HG03064 (cell line): Measurements from ENCODE around the gene ACADS.

ENCODE experiments used
- ATAC-seq: cut with Tn5 transposase; IDR thresholded peaks from one replicate; pipeline ENCODE4 v1.9.1; 2021; ENCODE audit warnings: low read depth; ENCODE audit not compliant: unreplicated experiment

The ACADS gene

DNA sequence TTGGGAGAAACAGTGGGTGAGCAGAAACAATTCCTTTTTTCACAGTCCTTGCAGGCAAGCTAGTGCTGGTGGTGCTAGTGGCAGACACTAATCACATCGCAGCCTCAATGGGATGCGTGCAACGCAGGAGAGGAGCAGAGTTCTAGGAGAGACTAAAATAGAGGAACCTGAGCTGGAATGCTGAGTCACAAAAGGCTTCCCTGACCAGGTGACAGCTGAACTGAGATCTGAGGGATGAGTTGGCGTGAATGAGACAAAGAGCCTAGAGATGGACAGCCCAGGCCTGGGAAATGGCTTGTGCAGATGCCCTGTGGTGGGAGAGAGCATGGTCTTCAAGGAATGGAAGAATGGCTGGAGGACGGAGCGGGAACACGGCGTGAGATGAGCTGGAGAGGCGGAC, 25.8 kb downstream of the ACADS start:
- no peak for ATAC-seq

DNA sequence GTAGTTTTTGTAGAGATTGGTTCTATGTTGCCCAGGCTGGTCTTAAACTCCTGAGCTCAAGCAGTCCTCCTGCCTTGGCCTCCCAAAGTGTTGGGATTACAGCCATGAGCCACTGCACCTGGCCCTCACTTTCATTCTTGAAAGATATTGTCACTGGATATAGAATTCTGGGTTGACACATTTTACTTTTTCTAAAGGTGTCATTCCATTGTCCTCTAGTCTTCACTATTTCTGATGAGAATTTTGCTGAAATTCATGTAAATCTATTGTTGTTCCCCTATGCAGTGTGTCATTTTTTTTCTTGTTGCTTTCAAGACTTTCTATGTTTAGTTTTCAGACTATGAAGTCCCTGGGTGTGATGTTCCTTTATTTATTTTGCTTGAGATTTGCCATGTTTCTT, 29.2 kb downstream of the ACADS start:
- no peak for ATAC-seq

DNA sequence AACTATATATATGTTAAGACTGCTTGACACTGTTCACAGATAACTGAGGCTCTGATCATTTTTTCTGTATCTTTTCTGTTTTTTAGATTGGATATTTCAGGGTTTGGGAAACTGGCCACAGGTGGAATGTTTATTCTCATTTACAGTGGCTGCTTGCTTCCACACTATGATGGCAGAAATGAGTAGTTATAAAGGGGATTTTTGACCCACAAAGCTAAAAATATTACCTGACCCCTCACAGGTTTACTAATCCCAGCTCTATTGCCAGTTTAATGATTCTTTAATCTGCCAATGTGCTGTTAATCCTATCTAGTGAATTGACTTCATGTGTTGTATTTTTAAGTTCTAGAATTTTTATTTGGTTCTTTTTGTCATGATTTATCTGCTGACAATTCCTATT, 29.6 kb downstream of the ACADS start:
- no peak for ATAC-seq

DNA sequence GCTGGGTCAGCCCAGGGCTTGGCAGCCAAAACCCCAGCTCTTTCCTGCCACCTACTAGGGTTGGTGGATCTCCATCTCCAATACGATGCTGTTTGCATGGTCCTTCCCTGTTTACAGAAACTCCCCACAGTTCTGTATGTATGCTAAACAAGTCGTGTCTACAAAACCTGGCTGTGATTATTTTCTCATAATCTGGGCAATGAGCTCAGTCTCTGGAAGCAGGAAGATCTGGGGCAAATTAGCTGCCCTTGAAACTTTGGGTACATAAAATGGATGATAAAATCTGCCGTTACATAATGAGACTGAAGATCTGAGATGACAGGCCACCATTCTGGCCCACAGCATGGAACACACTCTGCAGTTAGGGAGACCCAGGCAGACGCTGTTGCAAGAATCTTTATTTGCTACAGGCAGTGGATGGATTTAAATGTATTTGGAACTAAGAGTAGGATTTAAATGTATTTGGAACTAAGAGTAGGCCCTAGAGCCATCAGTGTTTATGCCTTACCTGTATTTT, 31.7 kb downstream of the ACADS start:
- no peak for ATAC-seq

DNA sequence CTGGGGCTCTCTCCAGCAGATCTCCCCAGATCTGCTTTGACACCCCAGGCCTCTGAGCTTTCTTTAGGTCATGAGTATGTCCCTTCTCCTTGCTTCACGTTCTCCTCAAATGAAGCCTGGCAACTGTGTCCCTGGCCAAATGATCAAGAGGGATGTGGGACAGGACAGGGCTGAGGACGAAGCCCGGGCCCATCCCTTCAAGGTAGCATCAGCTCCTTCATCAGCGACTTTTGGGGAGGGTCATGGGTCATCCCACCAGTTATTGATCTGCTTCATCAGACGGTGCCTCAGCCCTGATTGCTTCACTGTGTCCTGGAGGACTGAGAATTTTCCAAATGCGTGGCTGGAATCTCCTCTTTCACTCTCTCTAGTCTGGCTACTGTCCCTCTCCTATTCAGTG, 32.3 kb downstream of the ACADS start:
- no peak for ATAC-seq

DNA sequence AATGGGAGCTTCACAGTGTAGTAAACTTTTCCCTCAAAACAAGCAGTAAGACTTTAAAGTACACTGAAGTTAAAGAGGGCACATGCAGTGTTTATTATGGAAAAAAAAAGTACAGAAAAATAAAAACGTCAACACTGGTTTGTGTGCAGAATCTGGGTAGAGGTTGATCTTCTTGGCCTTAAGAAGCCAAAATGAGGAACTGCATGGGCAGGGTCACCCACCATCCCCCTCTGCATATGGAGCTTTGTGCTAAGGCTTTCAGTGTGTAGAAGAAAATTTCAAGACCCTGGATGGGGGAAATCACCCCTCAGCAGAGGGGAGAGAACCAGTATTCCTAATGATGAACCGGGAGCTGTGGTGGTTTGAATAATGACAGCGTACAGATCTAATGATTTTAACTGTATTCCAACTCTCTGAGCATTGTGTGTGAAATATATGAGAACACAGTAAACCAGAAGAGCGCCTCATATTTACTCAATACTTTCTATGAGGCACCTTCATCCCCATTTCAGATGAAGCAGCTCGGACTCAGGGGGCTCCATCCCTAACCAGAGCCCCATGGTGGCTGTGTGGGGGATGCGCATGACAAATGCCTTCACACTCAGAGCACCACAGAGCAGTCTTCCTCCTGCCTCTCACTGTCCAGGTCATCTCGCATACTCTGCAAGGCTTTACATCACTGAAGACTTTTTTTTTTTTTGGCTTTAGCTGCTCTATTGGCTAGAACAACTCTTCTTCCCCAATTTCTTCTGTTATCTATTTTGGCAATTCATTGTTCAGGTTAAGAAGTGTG, 33.4 kb downstream of the ACADS start:
- no peak for ATAC-seq

DNA sequence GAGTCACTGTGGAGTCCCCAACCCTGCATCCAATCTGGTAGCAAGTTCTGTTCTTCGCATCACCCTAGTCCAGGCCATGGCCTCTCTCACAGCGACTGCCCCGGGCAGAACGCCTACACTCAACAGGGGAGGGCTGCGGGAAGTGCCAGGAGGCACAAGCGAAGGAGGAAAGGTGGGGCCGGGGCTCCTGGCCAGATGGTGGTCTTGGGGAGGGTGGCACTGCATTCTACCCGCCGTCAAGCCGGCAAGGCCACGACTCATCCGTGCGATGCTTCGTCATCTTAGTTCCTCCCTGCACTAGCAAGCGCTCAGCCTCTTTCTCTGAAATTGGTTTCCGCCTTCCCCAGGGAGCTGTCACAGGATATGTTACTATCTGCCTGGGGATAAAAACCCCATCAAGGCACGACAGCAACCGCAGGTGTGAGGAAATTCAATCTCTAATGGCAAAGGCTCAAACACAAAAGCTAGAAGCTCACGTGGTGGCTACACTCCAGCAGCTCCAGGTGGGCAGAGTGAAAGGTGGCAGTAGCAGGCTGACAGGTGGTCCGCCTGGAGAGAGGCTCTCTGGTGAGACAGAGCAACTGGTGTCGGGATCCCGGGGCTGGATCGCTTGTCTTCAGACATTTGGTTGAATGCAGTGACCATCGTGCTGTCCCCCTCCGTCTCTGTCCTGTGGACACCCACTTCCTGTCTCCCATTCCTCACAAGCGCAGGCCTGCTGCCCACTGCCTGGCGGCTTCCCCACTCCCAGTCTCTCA, 34.1 kb downstream of the ACADS start:
- no peak for ATAC-seq

DNA sequence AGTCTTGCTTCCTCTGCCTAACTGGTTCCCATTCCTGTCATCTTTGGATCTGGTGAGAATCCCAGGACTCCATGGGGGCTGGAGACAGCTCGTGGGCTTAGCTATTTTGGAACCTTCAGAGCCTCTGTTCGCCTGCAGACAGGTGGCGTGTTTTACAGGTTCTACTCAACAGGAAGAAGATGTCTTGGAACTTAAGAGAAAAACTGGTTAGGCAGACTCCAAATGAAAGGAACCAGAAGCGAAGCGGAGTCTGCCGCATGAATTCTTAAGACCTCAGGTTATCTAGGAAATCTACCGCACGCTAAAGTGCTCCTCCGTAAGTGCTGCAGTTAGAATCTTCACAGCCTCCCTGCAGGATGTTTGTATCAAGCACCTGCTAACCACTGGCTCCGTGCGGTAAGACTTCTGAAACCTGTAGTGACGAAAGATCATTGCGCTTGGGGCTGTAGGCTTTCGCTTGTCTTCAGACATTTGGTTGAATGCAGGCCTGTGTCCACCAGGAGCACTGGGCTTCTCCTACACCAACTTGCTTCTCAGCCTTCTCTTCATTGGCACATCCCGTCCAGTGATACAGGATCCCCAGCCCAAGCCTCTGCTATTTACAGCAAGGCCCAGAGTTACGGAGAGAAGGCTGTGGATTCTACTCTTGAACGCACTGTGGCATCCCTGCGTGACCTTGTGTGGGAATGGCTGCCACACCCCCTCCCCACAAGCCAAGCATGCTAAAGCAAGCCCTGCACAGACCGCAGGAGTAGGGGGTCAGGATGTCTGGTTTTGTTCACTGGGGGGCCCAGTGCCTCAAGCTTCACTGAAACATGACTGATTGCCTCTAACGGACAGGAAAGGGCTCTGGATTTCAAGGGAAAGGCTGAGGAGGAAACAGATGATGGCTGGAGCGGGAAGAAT, 35.0 kb downstream of the ACADS start:
- ATAC-seq = no peak

DNA sequence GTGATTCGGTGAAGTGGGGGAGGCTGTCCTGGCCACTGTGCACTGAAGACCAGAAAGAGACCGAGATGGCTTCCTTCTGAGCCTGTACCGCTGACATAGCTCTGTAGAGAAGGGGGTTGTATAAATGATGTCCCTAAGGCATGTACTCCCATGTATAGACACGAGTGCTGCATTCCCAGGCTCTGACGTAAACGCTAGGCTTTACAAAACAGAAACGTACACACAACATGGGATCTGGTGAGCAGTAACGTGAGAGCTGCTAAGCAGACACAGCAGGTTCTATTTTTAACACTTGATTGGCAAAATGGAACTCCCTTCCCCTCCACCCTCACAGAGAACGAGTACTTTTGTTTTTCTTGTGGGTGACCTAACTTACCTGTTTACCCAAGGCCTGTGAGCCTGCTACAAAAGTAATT, 35.9 kb downstream of the ACADS start:
- ATAC-seq = no peak

DNA sequence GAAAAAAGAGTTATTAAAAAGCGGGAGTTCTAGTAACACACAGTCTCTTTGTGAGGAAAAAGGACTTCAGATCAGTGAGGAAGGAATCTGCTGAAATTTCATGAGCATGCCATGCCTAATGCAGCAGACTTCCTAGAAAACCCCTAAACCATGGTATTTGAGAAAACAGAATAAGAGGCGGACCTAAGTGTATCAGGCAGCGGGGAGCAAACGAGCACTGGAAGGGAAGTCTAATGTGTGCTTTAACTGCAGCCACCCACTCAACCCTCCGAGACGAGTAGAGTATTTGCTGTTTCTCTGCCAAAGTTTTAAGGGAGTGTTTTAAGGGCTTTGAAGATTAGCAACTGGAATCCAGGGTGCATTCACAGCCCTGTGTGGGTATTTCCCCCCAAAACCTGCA, 36.5 kb downstream of the ACADS start:
- no peak for ATAC-seq

DNA sequence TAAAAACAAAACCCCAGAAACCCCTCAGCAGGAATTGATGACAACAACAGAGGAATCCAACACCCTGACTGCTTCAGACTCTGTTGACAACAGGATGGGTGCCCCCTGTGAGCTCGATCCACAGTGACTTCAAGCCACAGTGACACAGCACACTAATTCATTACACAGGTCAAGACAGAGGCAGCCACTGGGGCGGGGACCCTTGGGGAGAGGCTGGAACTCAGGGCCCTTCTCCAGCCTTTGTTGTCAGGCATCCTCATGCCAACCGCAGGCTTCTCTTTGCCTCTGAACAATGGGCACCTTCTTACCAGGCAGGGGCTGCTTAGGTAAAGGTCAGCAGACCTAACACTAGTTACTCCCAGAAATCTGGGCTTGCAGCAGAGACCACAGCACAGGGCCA, 37.6 kb downstream of the ACADS start:
- ATAC-seq = no peak

DNA sequence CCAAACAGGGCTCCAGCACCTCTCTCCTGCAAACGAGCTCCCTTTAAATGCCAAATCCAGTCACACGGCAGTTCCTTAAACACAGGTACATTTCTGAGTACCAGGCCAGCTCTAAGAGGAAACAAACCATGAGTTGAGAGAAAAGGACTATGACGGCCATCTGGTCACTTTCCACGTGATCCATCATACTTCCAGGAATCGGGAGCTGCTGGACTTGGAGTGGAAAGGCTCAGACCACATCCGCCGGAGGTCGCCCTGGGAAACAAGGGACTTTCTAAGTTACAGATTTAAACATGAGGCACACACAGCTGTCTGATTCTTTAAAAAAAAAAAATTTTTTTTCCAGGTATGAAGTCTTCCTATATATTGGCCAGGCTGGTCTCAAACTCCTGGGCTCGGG, 39.2 kb downstream of the ACADS start:
- ATAC-seq = no peak

DNA sequence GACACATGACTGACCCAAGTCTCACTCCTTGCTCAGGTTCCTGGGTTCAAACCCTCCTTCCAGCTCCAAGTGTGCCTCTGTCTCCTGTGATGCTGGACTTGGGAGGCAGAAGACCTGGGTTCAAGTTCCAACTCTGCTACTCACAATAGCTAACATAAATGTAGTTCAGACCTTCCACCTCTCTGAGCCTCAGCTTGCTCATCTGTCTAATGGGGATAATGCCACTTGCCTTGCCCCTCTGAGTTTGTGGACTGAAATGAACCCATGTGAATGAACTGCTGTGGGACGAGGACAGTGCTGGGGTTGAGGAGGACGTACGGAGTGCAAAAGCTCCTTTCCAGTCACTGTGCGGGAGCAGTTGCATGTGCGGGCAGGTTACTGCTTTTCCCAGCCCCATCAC, 40.9 kb downstream of the ACADS start:
- no peak for ATAC-seq

DNA sequence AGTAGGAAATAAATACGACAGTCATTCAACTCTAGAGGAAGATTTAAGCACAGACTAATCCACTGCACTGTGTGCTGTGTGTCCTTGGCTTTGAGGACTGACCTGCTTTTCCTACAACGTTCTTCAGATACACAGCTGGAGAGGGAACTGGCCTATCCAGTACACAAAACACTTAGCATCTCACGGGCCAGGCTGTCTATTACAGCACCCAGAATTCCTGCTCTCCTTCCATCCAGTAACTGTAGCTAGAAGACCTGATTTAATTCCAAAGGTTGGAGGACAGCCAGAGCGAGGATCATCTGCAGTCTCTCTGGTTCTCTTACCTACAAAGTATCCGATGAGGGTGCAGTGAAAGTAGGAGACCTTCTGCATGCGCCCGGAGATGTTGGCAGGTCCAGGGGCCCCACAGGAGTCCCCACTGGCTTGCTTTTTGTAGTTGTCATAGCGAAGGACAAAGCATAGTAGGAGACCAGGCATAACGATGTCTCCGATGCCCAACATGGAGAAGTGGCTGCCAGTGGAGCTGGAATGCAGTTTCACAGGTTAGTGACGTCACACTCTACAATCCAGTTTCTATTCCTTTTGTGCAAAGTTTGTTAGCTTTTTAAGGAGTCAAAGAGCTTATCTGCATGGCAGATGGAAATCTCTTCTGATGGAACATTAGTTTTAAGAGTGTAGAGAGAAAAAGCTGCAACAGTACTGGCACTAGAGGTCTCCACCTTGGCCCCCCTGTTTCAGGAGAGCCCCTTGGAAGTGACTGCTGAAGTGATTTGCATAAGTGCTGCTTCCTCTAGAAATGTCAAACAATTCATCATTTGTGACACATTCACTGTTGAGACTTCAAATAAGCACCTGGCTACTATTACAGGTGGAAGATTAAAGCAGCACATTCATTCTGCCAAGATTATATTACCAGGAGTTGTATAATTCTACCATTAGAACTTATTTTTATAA, 41.7 kb downstream of the ACADS start:
- no peak for ATAC-seq

DNA sequence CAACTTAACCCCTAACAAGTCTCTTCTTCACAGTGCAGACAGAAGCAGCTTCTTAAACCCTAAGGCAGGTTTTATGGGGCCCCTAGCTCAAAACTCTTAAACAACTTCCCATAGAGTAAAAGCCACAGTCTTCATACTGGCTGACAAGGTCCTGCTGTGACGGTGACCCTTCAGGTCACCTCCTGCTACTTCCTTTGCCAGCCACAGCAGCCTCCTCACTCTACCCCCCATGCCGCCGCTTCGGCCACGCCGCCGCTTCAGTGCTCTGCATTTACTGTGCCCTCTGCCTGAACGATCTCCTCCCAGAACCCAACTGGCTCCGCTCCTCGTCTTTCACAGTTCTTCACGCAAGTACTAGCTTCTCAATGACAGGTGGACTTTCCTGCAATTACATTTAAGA, 45.5 kb downstream of the ACADS start:
- no peak for ATAC-seq

DNA sequence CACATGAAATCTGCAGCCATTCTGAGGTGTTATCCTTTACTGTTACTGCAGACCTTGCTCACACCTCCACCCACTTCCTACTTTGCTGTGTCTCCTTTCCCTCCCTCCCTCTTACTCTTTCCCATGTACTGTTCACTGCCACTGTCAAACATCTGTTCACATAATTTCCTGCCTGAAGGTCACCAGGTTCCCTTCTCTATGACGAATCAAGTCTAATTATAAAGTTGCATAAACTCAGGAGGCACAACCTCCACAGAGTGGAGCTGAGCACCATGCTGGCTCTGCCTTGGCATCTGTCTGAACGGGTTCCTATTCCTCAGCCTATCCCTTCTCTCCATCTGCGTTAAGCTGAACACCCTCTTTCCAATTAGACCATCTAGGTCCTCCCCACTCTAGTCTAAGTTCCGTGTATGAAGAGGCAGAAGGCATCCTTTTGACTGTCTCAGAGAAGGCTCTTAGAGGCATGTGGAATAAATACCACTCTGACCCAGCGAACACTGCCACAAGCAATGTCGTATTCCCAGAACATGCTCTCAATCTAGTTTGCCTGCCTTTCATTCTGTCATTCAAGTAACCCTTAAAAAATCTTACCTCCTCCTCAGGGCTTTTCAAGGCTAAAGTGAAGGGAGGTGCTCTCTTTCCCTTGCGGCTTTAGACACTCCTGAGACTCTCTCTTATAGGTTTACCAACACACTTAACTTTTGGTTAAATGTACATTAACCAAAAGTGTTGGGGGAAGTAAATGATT, 48.7 kb downstream of the ACADS start:
- no peak for ATAC-seq

DNA sequence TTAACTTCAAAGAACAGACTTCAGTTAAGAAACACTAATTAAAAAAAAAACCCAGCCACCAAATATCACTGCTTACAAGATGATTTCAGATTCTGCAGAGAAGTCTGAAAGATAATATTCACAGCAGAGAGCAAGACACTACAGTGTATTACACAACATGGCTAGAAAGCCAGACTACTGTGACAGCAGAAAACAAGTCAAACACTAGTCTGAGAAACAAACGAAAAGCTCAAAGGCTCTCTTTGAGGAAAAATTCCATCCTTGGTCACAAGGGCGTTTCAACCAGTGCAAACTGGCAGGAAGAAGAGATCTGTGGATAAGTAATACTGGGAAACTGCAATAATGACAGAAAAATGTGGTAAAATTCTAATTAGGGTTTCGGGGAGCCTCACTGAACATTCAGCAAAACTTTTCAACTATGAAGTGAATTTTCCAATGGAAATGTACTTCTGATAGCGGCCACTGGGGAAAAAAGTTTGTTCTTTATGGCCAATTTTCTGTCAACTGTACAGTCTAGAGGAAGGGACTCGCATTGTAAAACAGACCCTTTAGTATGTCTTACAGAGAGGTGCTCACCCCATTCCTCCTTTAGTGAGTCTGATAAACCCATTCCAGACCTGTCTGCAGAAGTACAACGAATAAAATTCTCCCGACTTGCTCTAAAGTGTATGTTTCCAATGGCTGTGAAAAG, 50.4 kb downstream of the ACADS start:
- no peak for ATAC-seq

DNA sequence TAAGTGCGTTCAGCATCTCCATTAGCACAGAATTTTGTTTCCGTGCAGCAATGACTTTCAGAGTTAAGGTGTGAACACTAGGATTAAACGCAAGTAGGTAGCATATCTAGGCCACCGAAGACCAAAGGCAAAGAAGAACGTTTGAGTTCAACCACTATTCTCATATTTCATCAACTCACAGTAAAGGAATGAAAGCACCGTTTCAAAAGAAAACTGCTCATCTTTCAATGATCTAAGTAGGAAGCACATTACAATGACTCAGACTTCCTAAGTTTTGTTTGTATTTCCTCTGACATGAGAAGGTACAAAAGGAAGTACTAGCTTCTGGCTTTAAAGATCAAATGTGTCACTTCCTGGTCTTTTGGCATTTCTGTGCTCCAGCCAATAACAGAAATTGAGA, 57.6 kb downstream of the ACADS start:
- ATAC-seq = no peak

DNA sequence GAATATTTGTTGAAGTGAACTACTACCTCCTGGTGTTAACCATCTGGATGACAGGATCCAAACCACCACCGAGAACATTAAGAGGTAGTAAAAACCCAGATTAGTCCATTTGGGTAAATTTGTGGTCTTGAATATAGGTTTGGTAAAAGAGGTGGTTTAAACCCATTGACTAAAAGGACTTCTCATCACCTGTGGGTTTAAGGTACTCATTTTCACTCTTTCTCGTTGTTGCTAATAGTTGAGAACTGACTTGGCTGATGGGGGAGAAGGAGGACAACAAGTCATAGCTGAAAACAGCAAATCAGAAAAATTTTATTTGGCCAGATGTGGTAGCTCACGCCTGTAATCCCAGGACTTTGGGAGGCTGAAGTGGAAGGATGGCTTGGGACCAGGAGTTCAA, 59.2 kb downstream of the ACADS start:
- ATAC-seq = no peak
